PC-9 (cell line): Measurements from ENCODE around the gene FAM47E. TPM values are rescaled to one million over a fixed set of nuclear protein-coding genes. Genes with fewer than 3 reads are reported as not detected.

Experiments
- BruUV-seq: library from RNA; stranded (reverse); fragments of 400-500 nt; replicated peaks from 2 replicates; lab custom pipeline; 2021; lab: Mats Ljungman, UMichigan
- CTCF ChIA-PET: fragments of 300-600 bp; sonication (Branson Sonifier 250); formaldehyde crosslinking; loops from one replicate; lab custom pipeline; 2022; ENCODE audit warnings: antibody characterized with exemption; lab: Charles Lee
- POLR2A ChIA-PET: fragments of 300-600 bp; sonication (Branson Sonifier 250); formaldehyde crosslinking; loops from one replicate; lab custom pipeline; 2022; ENCODE audit warnings: antibody characterized with exemption; ENCODE audit not compliant: unreplicated experiment; lab: Charles Lee
- DNase-seq, 2 experiments: peaks; one replicate each; pipeline versions ENCODE4 v3.0.0 to v3.0.0-alpha.2; 2015 to 2022; ENCODE audit warnings: mixed read lengths in 1 of 2
- H2AFZ ChIP-seq: fragments of 200-600 bp; sonication (generic); 2 replicates; pipeline ENCODE4 v1.8.1; 2017; ENCODE audit warnings: antibody characterized with exemption
- H3F3A ChIP-seq: fragments of 200-600 bp; sonication (generic); 2 replicates; pipeline ENCODE4 v1.8.1; 2017; ENCODE audit warnings: antibody characterized with exemption, mild to moderate bottlenecking, low read depth; ENCODE audit not compliant: insufficient read depth
- H3K27ac ChIP-seq: fragments of 200-600 bp; sonication (generic); 2 replicates; pipeline ENCODE4 v1.6.1; 2016; ENCODE audit warnings: mixed run types
- H3K27me3 ChIP-seq: fragments of 200-600 bp; sonication (generic); 2 replicates; pipeline ENCODE4 v1.6.1; 2016; ENCODE audit warnings: low read depth, mixed run types; ENCODE audit not compliant: insufficient read depth
- H3K36me3 ChIP-seq: fragments of 200-600 bp; sonication (generic); 2 replicates; pipeline ENCODE4 v1.6.1; 2016; ENCODE audit warnings: low read depth, mixed run types
- H3K4me1 ChIP-seq: fragments of 200-600 bp; sonication (generic); replicated peaks from 2 replicates; pipeline ENCODE4 v1.6.1; 2016; ENCODE audit warnings: mixed run types; ENCODE audit not compliant: insufficient read depth
- H3K4me2 ChIP-seq: fragments of 200-600 bp; sonication (generic); 2 replicates; pipeline ENCODE4 v1.6.1; 2017; ENCODE audit warnings: mixed run types
- H3K4me3 ChIP-seq: fragments of 200-600 bp; sonication (generic); 2 replicates; pipeline ENCODE4 v1.6.1; 2016; ENCODE audit warnings: mixed run types
- H3K79me2 ChIP-seq: fragments of 200-600 bp; sonication (generic); 2 replicates; pipeline ENCODE4 v1.6.1; 2017; ENCODE audit warnings: low read depth, mixed run types
- H3K9me2 ChIP-seq: fragments of 200-600 bp; sonication (generic); 2 replicates; pipeline ENCODE4 v1.8.1; 2017; ENCODE audit warnings: mild to moderate bottlenecking; ENCODE audit not compliant: insufficient read depth
- H3K9me3 ChIP-seq: fragments of 200-600 bp; sonication (generic); 2 replicates; pipeline ENCODE4 v1.8.1; 2016; ENCODE audit warnings: low read depth; ENCODE audit not compliant: insufficient read depth
- H4K20me1 ChIP-seq: fragments of 200-600 bp; sonication (generic); 2 replicates; pipeline ENCODE4 v1.8.1; 2017; ENCODE audit not compliant: insufficient read depth
- CTCF ChIP-seq: fragments of 200-600 bp; sonication (generic); conservative IDR thresholded peaks from 2 replicates; pipeline ENCODE4 v1.6.1; 2017; ENCODE audit warnings: mixed run types, antibody characterized with exemption, mild to moderate bottlenecking, moderate library complexity
- EZH2 ChIP-seq: fragments of 200-600 bp; sonication (generic); IDR thresholded peaks from 2 replicates; pipeline ENCODE4 v1.8.0; 2017; ENCODE audit warnings: antibody characterized with exemption, low read depth
- intact Hi-C: fragments of 100-400 bp; cut with micrococcal nuclease; formaldehyde crosslinking; loops from one replicate; pipeline ENCODE4 v1.10.0; 2022; ENCODE audit not compliant: unreplicated experiment
- total RNA-seq: library from RNA; stranded (reverse); gene quantifications from 2 replicates; pipeline ENCODE4 v1.2.3, GENCODE V29; 2021

Gene FAM47E
- total RNA-seq, 1 experiment from 2014 or later = 2.2 TPM

GRCh38 chr4:76208005-76208765, 43.3 kb upstream of the FAM47E start:
- Histone ChIP-seq H3F3A (peaks cover 8% of the 10 kb centered on the region; the same call in 1 of the 2 replicates), H4K20me1 (no peaks in the 10 kb centered on the region), H3K9me2 (no peaks in the 10 kb centered on the region), H3K27me3 (no peaks in the 10 kb centered on the region), H3K79me2 (peaks cover 80% of the 10 kb centered on the region), H3K4me3 (no peak overlapping the region), H2AFZ (no peak overlapping the region), H3K27ac (0 out of 2 replicates have a peak overlapping the region, but pooled peaks have one; percentile 32), H3K36me3 (0 out of 2 replicates have a peak, but pooled peaks cover 11% of the 10 kb centered on the region), H3K4me1 (peaks cover 24% of the 10 kb centered on the region), H3K4me2 (peak overlapping the region; percentile 28; the same call in 1 of the 2 replicates), H3K9me3 (no peaks in the 10 kb centered on the region)
- peak in 1 of 2 experiments; percentile 13 for DNase-seq
- TF ChIP-seq CTCF (no peak), EZH2 (no peak)
- ChIA-PET POLR2A (interaction anchor here (0.6 kb wide), 1 partner anchor 23 kb away, joined by 9 read pairs; no protein-coding TSS in a partner anchor), CTCF (no interaction called here)
- intact Hi-C loops = no loop called here
- no TSS peak for BruUV-seq

GRCh38 chr4:76209881-76210280, 41.6 kb upstream of the FAM47E start:
- Histone ChIP-seq H3F3A (peaks cover 16% of the 10 kb centered on the region; the same call in 1 of the 2 replicates), H2AFZ (no peak overlapping the region), H3K4me2 (no peak overlapping the region), H3K36me3 (0 out of 2 replicates have a peak, but pooled peaks cover 11% of the 10 kb centered on the region), H3K27ac (no peak overlapping the region), H3K4me1 (peaks cover 32% of the 10 kb centered on the region), H3K79me2 (peaks cover 74% of the 10 kb centered on the region), H3K9me2 (no peaks in the 10 kb centered on the region), H4K20me1 (no peaks in the 10 kb centered on the region), H3K9me3 (no peaks in the 10 kb centered on the region), H3K4me3 (no peak overlapping the region), H3K27me3 (no peaks in the 10 kb centered on the region)
- ChIA-PET POLR2A (no interaction called here), CTCF (no interaction called here)
- intact Hi-C loops = no loop called here
- TF ChIP-seq EZH2 (no peak), CTCF (no peak)
- no TSS peak for BruUV-seq
- no peak for DNase-seq

GRCh38 chr4:76210452-76210851, 41.1 kb upstream of the FAM47E start:
- intact Hi-C loops = no loop called here
- Histone ChIP-seq H3K27me3 (no peaks in the 10 kb centered on the region), H3K4me2 (no peak overlapping the region), H3K4me1 (peaks cover 37% of the 10 kb centered on the region), H4K20me1 (no peaks in the 10 kb centered on the region), H3K36me3 (0 out of 2 replicates have a peak, but pooled peaks cover 11% of the 10 kb centered on the region), H3K4me3 (no peak overlapping the region), H3K27ac (no peak overlapping the region), H3K79me2 (peaks cover 71% of the 10 kb centered on the region), H3K9me3 (no peaks in the 10 kb centered on the region), H2AFZ (no peak overlapping the region), H3K9me2 (no peaks in the 10 kb centered on the region), H3F3A (peaks cover 21% of the 10 kb centered on the region; the same call in 1 of the 2 replicates)
- ChIA-PET POLR2A (no interaction called here), CTCF (no interaction called here)
- BruUV-seq = no TSS peak
- TF ChIP-seq CTCF (no peak), EZH2 (no peak)
- no peak for DNase-seq
